Right cardiac atrium (tissue), 5 donors: Measurements from ENCODE around the gene SOCS7. TPM values are rescaled to one million over a fixed set of nuclear protein-coding genes. Genes with fewer than 3 reads are reported as not detected.

ENCODE experiments used
- ATAC-seq, 2 donors: fragments of 200-7000 bp; cut with Tn5 transposase; one replicate each; pipeline versions ENCODE4 v1.8.0 to v1.9.1; 2020; ENCODE audit warnings: moderate library complexity in 2 of 2, mild to moderate bottlenecking in 1 of 2
- DNase-seq, 3 donors: peaks; one replicate each; pipeline ENCODE4 v3.0.0-alpha.2; 2020
- H3K27ac ChIP-seq: one replicate; pipeline ENCODE4 v1.5.1; 2013; ENCODE audit warnings: mild to moderate bottlenecking, low read length, control low read depth, moderate library complexity
- H3K27me3 ChIP-seq: one replicate; pipeline ENCODE4 v1.6.1; 2013; ENCODE audit not compliant: control insufficient read depth, insufficient read depth
- H3K4me1 ChIP-seq: one replicate; pipeline ENCODE4 v1.6.1; 2013; ENCODE audit warnings: low read length; ENCODE audit not compliant: control insufficient read depth, insufficient read depth
- H3K4me3 ChIP-seq: one replicate; pipeline ENCODE4 v1.5.1; 2013; ENCODE audit warnings: low read length, control low read depth
- H3K9me3 ChIP-seq: one replicate; pipeline ENCODE4 v1.6.1; 2013; ENCODE audit warnings: low read length; ENCODE audit not compliant: control insufficient read depth
- WGBS: extraction: QIAGEN DNeasy Blood & Tissue Kit; methylation state at CpG from one replicate; pipeline ENCODE4 v1.1.7; 2013; 5-methylcytosine and 5-hydroxymethylcytosine counted together
- intact Hi-C, 4 donors: fragments of 100-400 bp; cut with DNase I; formaldehyde crosslinking; loops; one replicate each; pipeline versions ENCODE4 v1.11.0 to v1.14.0; 2022 to 2023
- polyA plus RNA-seq: library from polyadenylated mRNA; stranded (reverse); fragments of 200-250 nt; gene quantifications from one replicate; pipeline ENCODE4 v1.2.3, GENCODE V29; 2013
- total RNA-seq, 4 donors: library from RNA; stranded (reverse); fragmentation: NEBNext Ultra II Directional; extraction: Animal tissue kit (Norgen Biotek cat#: 25700); gene quantifications; one replicate each; pipeline ENCODE4 v1.2.1, GENCODE V29; 2021
- donor health status: healthy with polysubstance abuse.
- donor health status: DM: no; HTN: yes; CAD: no.
- donor health status: DM: no; HTN: no; CAD: no.
- donor health status: DM: no; HTN: yes; CAD: no; lungs with severe emphysema.
- donor health status: DM: yes; HTN: yes; CAD: no.

The SOCS7 gene
- total and polyA plus RNA-seq, 5 donors = 7.4 to 16.4 (median 14.5) TPM

DNA sequence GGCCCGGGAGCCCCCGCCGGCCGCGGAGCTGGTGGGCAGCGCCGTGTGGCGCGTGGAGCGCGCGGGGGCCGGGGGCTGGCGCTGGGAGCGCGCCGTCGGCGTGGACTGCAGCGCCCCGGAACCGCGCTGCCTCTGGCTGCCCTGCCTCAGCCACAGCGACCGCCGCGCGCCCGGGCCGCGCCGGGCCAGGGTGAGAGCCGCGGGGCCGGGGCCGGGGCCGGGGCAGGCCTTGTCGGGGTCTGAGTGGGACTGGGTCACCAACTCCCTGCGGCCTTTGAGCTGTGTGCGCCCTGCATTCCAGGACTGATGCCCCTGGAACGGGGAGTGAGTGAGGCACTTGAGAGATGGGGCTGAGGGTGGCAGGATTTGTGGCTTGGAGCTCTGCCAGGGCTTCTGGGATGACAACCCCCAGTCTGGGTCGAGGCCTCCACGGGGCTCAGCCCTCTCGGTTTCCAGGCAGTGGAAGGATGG lies 102.3 kb downstream of the SOCS7 start:
- DNase-seq = peak in 2 of 3 donors; percentile 54 to 70
- ATAC-seq = peak in 1 of 2 donors; percentile 0
- H3K27me3 ChIP-seq = no peaks in the 10 kb centered on the region
- peaks cover 25% of the 10 kb centered on the region for H3K4me1 ChIP-seq
- peak overlapping the region; percentile 95 for H3K27ac ChIP-seq
- H3K4me3 ChIP-seq = peak overlapping the region; percentile 75
- intact Hi-C loops = no loop called here
- no peaks in the 10 kb centered on the region for H3K9me3 ChIP-seq
- WGBS = 2% methylated on average over 44 of the region's 44 CpGs

DNA sequence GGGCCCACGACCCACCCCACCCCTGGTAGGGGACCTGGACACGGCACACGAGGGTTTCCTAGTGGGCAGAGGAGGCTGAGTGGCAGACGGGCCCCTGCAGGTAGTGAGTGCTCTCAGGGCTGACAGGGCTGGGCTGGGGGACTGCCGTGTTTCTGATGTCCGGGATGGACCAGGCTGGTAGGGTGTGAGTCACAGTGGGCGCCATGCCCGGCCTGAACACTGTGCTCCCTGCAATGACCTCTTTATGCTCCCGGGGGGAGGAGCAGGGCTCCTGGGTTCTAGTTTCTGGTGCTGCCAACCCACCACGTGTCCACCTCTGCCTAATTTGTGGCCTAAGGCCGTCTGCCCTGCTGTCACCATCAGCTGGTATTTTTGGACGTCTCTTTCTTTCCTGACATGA lies 102.9 kb downstream of the SOCS7 start:
- 17% methylated on average over 12 of the region's 12 CpGs for WGBS
- Histone ChIP-seq H3K27ac (peak overlapping the region; percentile 95), H3K4me3 (peak overlapping the region; percentile 75), H3K27me3 (no peaks in the 10 kb centered on the region), H3K9me3 (no peaks in the 10 kb centered on the region), H3K4me1 (peaks cover 25% of the 10 kb centered on the region)
- ATAC-seq (peak; percentile 75 to 80), DNase-seq (peak; percentile 86 to 93 (median 93))
- intact Hi-C loops = no loop called here

Other genes starting within 250 kb of the SOCS7 start
- not detected for gene TBC1D3E, start 223.9 kb upstream of the SOCS7 start, total RNA-seq
- not detected for gene TBC1D3E, start 223.9 kb upstream of the SOCS7 start, polyA plus RNA-seq
- gene TBC1D3, start 159.3 kb upstream of the SOCS7 start, total RNA-seq = not detected
- not detected for gene TBC1D3, start 159.3 kb upstream of the SOCS7 start, polyA plus RNA-seq
- gene MRPL45, start 54.7 kb upstream of the SOCS7 start, total RNA-seq = 10 to 100 TPM; 25.3 to 36.2 (median 30.2) TPM
- gene MRPL45, start 54.7 kb upstream of the SOCS7 start, polyA plus RNA-seq = 31.5 TPM
- gene GPR179, start 7.9 kb upstream of the SOCS7 start, total RNA-seq = under 1 TPM in 1 of 4 donors, not detected in 3; 0.03 TPM
- gene GPR179, start 7.9 kb upstream of the SOCS7 start, polyA plus RNA-seq = 0.07 TPM
- 10 to 100 TPM; 61.8 to 96.9 (median 77.4) TPM for gene ARHGAP23, start 76.6 kb downstream of the SOCS7 start, total RNA-seq
- 40.7 TPM for gene ARHGAP23, start 76.6 kb downstream of the SOCS7 start, polyA plus RNA-seq